ENCODE data around the gene CIDEC. TPM values are rescaled to one million over a fixed set of nuclear protein-coding genes. Genes with fewer than 3 reads are reported as not detected.
A peak's percentile ranks its signal among the peaks of the same experiment; 100 is the strongest.
"Not testable (repeated sequence)": the region's sequence is repeated elsewhere in the genome, so short reads cannot be mapped to it uniquely, and the experiment has no call there.

CIDEC gene
- total RNA-seq, 3 donors from 2014 or later: 92.3 to 1,697 (median 153) TPM

- no peaks in the 10 kb centered on the region for H3K36me3 ChIP-seq
- peak overlapping the region; percentile 82 to 84 for H3K27ac ChIP-seq
- peak overlapping the region in 1 of 3 donors; percentile 63 for H3K4me3 ChIP-seq
- intact Hi-C loops (cut with DNase I; ENCODE audit: low total_unique reads): no loop called here
- DNase-seq (ENCODE audit: low spot score in 2 of 2): no peak
- no peak for TF ChIP-seq POLR2AphosphoS5 (IDR thresholded peaks at IDR 0.05)
- TF ChIP-seq CTCF (IDR thresholded peaks at IDR 0.05): no peak
- TF ChIP-seq POLR2A (IDR thresholded peaks at IDR 0.05): no peak
- no peaks in the 10 kb centered on the region for H3K9me3 ChIP-seq
- H3K27me3 ChIP-seq: no peaks in the 10 kb centered on the region
- H3K4me1 ChIP-seq: peaks cover 0 to 9% of the 10 kb centered on the region in 2 donors
Observed at GRCh38 chr3:9901967-9902366, 21.9 kb upstream of the CIDEC start.

DNA sequence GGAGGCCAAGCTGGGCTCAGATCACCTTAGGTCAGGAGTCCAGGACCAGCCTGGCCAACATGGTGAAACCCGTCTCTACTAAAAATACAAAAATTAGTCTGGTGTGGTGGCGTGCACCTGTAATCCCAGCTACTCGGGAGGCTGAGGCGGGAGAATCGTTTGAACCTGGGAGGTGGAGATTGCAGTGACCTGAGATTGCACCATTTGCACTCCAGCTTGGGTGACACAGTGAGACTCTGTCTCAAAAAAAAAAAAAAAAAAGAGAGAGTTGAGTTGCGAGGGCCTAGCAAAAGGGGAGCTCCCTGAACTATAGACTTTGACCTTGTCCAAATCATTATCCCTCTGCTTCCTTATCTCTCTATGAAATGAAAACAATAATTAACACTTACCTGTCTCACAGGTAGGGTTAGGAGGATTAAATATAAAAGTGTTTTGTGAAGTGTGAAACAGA, 20.9 kb upstream of the CIDEC start:
- H3K4me3 ChIP-seq: not testable (repeated sequence)

DNA sequence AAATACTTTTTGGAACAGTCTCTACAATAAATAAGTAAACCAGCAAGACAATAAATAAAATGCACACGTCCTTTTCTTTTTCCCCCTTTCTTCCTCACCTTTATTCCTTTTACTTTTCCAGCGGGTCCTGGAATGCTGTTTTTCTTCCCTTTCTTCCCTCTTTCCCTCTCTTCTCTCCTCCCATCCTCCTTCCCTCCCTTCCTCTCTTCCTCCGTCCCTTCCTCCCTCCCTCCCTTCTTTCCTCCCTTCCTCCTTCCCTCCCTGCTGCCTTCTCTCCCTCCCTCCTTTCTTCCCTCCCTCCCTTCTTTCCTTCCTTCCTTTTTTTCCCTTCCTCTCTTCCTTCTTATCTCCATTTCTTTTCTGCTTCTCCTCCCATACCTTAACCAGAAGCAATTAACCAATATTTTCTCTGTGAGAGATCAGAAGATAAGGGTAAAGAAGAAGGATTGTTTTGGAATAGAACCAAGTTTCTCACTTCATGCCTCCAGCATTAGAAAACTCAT, 19.3 kb upstream of the CIDEC start:
- TF ChIP-seq CTCF (IDR thresholded peaks at IDR 0.05) (no peak), POLR2A (IDR thresholded peaks at IDR 0.05) (no peak), POLR2AphosphoS5 (IDR thresholded peaks at IDR 0.05) (no peak)
- Histone ChIP-seq H3K27ac (peak overlapping the region in 1 of 2 donors; percentile 79), H3K27me3 (no peaks in the 10 kb centered on the region), H3K9me3 (no peaks in the 10 kb centered on the region), H3K36me3 (no peaks in the 10 kb centered on the region), H3K4me1 (peaks cover 0 to 9% of the 10 kb centered on the region in 2 donors), H3K4me3 (no peak overlapping the region)
- DNase-seq (ENCODE audit: low spot score in 2 of 2): no peak
- intact Hi-C loops (cut with DNase I; ENCODE audit: low total_unique reads): no loop called here

More for the DNA sequence above, 20.9 kb upstream of the CIDEC start:
- H3K27me3 ChIP-seq; DNase-seq (ENCODE audit: low spot score in 2 of 2); H3K4me1 ChIP-seq; intact Hi-C loops (cut with DNase I; ENCODE audit: low total_unique reads); H3K36me3 ChIP-seq; H3K9me3 ChIP-seq; H3K27ac ChIP-seq: not testable (repeated sequence)

DNA sequence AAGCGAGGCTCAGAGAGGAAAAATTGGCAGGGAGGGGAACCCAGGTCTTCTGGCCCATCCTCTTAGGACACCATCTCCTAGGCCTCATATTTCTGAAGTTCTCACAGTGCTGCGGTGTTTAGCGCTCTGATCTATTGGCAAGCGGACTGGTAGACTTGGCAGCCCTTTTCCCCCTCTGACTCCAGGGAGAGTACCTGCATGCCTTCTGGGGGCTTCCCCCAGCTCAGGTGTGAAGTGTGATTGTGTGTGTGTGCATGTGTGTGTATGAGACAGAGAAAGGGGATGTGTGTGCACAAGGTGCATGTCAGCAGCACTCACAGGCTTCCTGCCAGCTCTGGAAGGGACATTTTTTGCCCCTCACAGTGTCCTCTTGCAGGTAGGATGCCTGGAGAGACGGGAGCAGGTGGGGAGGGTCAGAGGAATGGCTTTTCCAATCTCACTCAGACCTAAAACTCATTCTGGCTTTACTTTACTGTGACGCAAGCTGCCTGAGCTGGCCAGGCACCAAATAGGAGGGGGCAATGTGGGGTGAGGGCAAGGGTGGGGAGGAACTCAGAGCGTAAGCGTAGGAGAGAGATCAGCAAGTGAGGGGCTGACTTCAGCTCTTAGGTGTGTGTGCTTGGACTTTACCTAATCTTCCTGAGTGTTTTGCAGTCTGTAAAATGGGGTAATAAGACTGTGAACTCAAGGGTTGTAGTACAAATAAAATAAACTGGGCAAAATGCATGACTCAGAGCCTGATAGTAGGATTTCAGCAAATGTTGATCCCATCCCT, 18.6 kb upstream of the CIDEC start:
- TF ChIP-seq CTCF (IDR thresholded peaks at IDR 0.05) (no peak), POLR2AphosphoS5 (IDR thresholded peaks at IDR 0.05) (no peak), POLR2A (IDR thresholded peaks at IDR 0.05) (no peak)
- no peak for DNase-seq (ENCODE audit: low spot score in 2 of 2)
- intact Hi-C loops (cut with DNase I; ENCODE audit: low total_unique reads): no loop called here
- Histone ChIP-seq H3K36me3 (peaks cover 1% of the 10 kb centered on the region), H3K27me3 (no peaks in the 10 kb centered on the region), H3K4me1 (peaks cover 0 to 9% of the 10 kb centered on the region in 2 donors), H3K27ac (peak overlapping the region; percentile 73 to 79), H3K9me3 (no peaks in the 10 kb centered on the region), H3K4me3 (no peak overlapping the region)

- intact Hi-C loops (cut with DNase I; ENCODE audit: low total_unique reads): no loop called here
- H3K9me3 ChIP-seq: no peaks in the 10 kb centered on the region
- peak; percentile 67 to 68 for DNase-seq (ENCODE audit: low spot score in 2 of 2)
- H3K27ac ChIP-seq: peak overlapping the region; percentile 73 to 79
- TF ChIP-seq POLR2AphosphoS5 (IDR thresholded peaks at IDR 0.05) (no peak), POLR2A (IDR thresholded peaks at IDR 0.05) (no peak), CTCF (IDR thresholded peaks at IDR 0.05) (no peak)
- H3K36me3 ChIP-seq: peaks cover 5% of the 10 kb centered on the region
- no peaks in the 10 kb centered on the region for H3K27me3 ChIP-seq
- no peak overlapping the region for H3K4me3 ChIP-seq
- H3K4me1 ChIP-seq: peaks cover 0 to 9% of the 10 kb centered on the region in 2 donors
Observed at GRCh38 chr3:9897408-9898372, 17.6 kb upstream of the CIDEC start.

DNA sequence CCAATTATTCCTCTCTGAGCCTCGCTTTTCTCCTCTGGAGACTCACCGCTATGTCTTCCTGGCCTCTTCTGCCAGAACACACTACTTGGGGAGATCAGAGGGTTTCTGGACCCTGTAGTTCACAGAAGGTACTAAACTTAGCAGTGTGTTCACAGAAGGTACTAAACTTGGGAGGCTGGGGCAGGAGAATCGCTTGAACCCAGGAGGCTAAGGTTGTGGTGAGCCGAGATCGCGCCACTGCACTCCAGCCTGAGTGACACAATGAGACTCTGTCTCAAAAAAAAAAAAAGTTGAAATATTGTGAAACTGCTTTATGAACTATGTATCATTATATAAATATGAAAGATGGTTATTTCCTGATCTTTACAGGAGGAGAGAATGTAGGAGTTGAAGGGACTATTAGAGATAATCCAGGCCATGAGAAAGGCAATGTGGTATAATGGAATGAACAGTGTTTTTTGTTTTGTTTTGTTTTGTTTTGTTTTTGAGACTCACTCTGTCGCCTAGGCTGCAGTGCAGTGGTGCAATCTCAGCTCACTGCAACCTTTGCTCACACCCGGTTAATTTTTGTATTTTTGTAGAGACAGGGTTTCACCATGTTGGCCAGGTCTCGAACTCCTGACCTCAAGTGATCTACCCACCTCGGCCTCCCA, 16.8 kb upstream of the CIDEC start:
- H3K4me1 ChIP-seq; H3K27me3 ChIP-seq; DNase-seq (ENCODE audit: low spot score in 2 of 2); H3K4me3 ChIP-seq; H3K9me3 ChIP-seq; intact Hi-C loops (cut with DNase I; ENCODE audit: low total_unique reads); H3K36me3 ChIP-seq: not testable (repeated sequence)
- H3K27ac ChIP-seq: peak overlapping the region; percentile 62 to 79

DNA sequence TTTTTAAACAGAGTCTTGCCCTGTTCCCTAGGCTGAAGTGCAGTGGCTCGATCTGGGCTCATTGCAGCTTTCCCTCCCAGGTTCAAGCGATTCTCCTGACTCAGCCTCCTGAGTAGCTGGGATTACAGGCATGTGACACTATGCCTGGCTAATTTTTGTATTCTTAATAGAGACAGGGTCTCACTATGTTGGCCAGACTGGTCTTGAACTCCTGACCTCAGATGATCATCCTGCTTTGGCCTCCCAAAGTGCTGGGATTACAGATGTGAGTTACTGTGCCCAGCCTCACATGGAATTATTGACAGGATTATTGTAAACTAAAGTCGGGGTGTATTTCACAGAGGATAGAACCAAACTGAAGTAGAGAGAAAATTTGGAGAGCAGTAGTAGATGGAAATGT, 15.7 kb upstream of the CIDEC start:
- H3K4me1 ChIP-seq; H3K27me3 ChIP-seq; H3K4me3 ChIP-seq; H3K27ac ChIP-seq; H3K36me3 ChIP-seq; DNase-seq (ENCODE audit: low spot score in 2 of 2); intact Hi-C loops (cut with DNase I; ENCODE audit: low total_unique reads); H3K9me3 ChIP-seq: not testable (repeated sequence)

All from breast epithelium (tissue), 4 donors.